Measurements from ENCODE around the gene IPO7. TPM values are rescaled to one million over a fixed set of nuclear protein-coding genes. Genes with fewer than 3 reads are reported as not detected.

IPO7 gene
- total and polyA plus RNA-seq, 10 of the 15 experiments (the other 5 are each of a cell fraction or from before 2014, with no cell fraction given) = 5.0 to 51.4 (median 30.6) TPM

DNA sequence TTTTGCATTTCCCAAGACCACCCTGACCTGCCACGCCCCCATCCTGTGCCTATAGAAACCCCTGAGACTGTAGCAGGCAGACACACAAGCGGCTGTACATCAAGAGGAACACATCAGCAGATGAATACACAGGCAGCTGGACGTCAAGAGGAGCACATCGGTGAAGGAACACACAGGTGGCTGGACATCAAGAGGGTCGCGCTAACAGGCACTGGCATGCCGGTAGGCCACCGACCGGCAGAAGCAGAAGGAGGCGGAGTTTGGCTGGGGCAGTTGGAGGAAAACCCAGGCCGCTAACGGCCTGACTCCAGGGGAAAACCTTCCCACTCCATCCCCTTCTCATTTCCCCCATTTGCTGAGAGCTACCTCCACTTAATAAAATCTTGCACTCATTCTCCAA lies 5.4 kb upstream of the IPO7 start:
- H3K36me3 ChIP-seq (ENCODE audit: control insufficient read depth in 2 of 2, insufficient read depth in 2 of 2, low read length in 1 of 2) = no peaks in the 10 kb centered on the region
- H3K4me1 ChIP-seq (ENCODE audit: control insufficient read depth, insufficient read depth, low read length) = no peaks in the 10 kb centered on the region
- H3K27ac ChIP-seq (ENCODE audit: control insufficient read depth, insufficient read depth) = no peak overlapping the region
- in situ Hi-C loops (cut with MboI) (no loop called here), intact Hi-C loops (cut with micrococcal nuclease; ENCODE audit: unreplicated experiment) (no loop called here)
- TF ChIP-seq ZNF24 (IDR thresholded peaks at IDR 0.05) (no peak), KAT2A (conservative IDR thresholded peaks at IDR 0.05; ENCODE audit: control insufficient read depth, low read depth, low read length) (no peak), IKZF1 (conservative IDR thresholded peaks at IDR 0.05) (no peak), BACH1 (IDR thresholded peaks at IDR 0.05; ENCODE audit: borderline replicate concordance) (no peak), RB1 (IDR thresholded peaks at IDR 0.05; ENCODE audit: borderline replicate concordance) (no peak), NR2C2 (IDR thresholded peaks at IDR 0.05; ENCODE audit: borderline replicate concordance, control insufficient read depth, insufficient read length, low read depth) (no peak), CBX3 (IDR thresholded peaks at IDR 0.05; ENCODE audit: borderline replicate concordance, low read depth) (no peak), PAX5 (IDR thresholded peaks at IDR 0.05; ENCODE audit: borderline replicate concordance, low read depth, low read length) (no peak), NR2C1 (IDR thresholded peaks at IDR 0.05) (no peak), KDM1A (IDR thresholded peaks at IDR 0.05; ENCODE audit: borderline replicate concordance) (no peak), CHD1 (IDR thresholded peaks at IDR 0.05; ENCODE audit: low read depth, low read length) (no peak), NBN (IDR thresholded peaks at IDR 0.05) (no peak), ESRRA (IDR thresholded peaks at IDR 0.05; ENCODE audit: low read length) (no peak)
- TF ChIP-seq, protein P1, sequence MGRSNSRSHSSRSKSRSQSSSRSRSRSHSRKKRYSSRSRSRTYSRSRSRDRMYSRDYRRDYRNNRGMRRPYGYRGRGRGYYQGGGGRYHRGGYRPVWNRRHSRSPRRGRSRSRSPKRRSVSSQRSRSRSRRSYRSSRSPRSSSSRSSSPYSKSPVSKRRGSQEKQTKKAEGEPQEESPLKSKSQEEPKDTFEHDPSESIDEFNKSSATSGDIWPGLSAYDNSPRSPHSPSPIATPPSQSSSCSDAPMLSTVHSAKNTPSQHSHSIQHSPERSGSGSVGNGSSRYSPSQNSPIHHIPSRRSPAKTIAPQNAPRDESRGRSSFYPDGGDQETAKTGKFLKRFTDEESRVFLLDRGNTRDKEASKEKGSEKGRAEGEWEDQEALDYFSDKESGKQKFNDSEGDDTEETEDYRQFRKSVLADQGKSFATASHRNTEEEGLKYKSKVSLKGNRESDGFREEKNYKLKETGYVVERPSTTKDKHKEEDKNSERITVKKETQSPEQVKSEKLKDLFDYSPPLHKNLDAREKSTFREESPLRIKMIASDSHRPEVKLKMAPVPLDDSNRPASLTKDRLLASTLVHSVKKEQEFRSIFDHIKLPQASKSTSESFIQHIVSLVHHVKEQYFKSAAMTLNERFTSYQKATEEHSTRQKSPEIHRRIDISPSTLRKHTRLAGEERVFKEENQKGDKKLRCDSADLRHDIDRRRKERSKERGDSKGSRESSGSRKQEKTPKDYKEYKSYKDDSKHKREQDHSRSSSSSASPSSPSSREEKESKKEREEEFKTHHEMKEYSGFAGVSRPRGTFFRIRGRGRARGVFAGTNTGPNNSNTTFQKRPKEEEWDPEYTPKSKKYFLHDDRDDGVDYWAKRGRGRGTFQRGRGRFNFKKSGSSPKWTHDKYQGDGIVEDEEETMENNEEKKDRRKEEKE (IDR thresholded peaks at IDR 0.05) = no peak
- WGBS (ENCODE audit: insufficient coverage, insufficient replicate concordance, low lambda C conversion rate, missing lambda C conversion rate) = 78% methylated on average over 12 of the region's 12 CpGs
- no peaks in the 10 kb centered on the region for H4K20me1 ChIP-seq (ENCODE audit: control insufficient read depth, insufficient read depth)
- ChIA-PET CTCF (no interaction called here), POLR2A (no interaction called here), RAD21 (ENCODE audit: unreplicated experiment) (no interaction called here), SMC1A (ENCODE audit: uncharacterized antibody, unreplicated experiment) (no interaction called here)
- no peak overlapping the region for H3K4me3 ChIP-seq
- no peaks in the 10 kb centered on the region for H3K79me2 ChIP-seq (ENCODE audit: control insufficient read depth, insufficient read depth, low read length)
- no peaks in the 10 kb centered on the region for H3K27me3 ChIP-seq (replicated peaks in 1 of 2; ENCODE audit: control insufficient read depth in 2 of 2, insufficient read depth in 2 of 2, low read length in 1 of 2)
- DNase-seq (ENCODE audit: low read depth, low spot score) (no peak), ATAC-seq (no peak), FAIRE-seq (no peak)
- BruUV-seq (replicated peaks) = no TSS peak
- no peaks in the 10 kb centered on the region for H3K9me3 ChIP-seq (replicated peaks; ENCODE audit: control insufficient read depth, insufficient read depth, low read length)
- H2AFZ ChIP-seq (ENCODE audit: control insufficient read depth, low read depth, low read length) = no peak overlapping the region
- no peak overlapping the region for H3K9ac ChIP-seq (ENCODE audit: control insufficient read depth, insufficient read depth, low read length)
- H3K4me2 ChIP-seq (ENCODE audit: control insufficient read depth, insufficient read depth) = no peak overlapping the region

All from GM12878 (cell line).